Dendritic cell treated with granulocyte-macrophage colony-stimulating factor and Interleukin-4, amounts not matched to agents 40 ng/mL and 50 ng/mL, for 4 days (primary cell): Measurements from ENCODE around the gene CRCP.
"Not testable (repeated sequence)": the region's sequence is repeated elsewhere in the genome, so short reads cannot be mapped to it uniquely, and the experiment has no call there.

Source experiments
- H3K27ac Mint-ChIP-seq: one replicate; pipeline ENCODE4 v1.8.0; 2022; ENCODE audit warnings: mild to moderate bottlenecking, mixed read lengths
- H3K27me3 Mint-ChIP-seq: one replicate; pipeline ENCODE4 v1.8.0; 2022; ENCODE audit warnings: mild to moderate bottlenecking, mixed read lengths
- H3K36me3 Mint-ChIP-seq: one replicate; pipeline ENCODE4 v1.8.0; 2022; ENCODE audit warnings: low read depth, mixed read lengths
- H3K4me1 Mint-ChIP-seq: one replicate; pipeline ENCODE4 v1.8.0; 2022; ENCODE audit warnings: low read depth, mixed read lengths
- H3K4me3 Mint-ChIP-seq: one replicate; pipeline ENCODE4 v1.8.0; 2022; ENCODE audit warnings: mild to moderate bottlenecking, moderate library complexity, mixed read lengths
- H3K9me3 Mint-ChIP-seq: one replicate; pipeline ENCODE4 v1.8.0; 2022; ENCODE audit warnings: mixed read lengths
- intact Hi-C: fragments of 100-400 bp; cut with micrococcal nuclease; formaldehyde crosslinking; loops from one replicate; pipeline ENCODE4 v1.15.0; 2022

Gene CRCP

DNA sequence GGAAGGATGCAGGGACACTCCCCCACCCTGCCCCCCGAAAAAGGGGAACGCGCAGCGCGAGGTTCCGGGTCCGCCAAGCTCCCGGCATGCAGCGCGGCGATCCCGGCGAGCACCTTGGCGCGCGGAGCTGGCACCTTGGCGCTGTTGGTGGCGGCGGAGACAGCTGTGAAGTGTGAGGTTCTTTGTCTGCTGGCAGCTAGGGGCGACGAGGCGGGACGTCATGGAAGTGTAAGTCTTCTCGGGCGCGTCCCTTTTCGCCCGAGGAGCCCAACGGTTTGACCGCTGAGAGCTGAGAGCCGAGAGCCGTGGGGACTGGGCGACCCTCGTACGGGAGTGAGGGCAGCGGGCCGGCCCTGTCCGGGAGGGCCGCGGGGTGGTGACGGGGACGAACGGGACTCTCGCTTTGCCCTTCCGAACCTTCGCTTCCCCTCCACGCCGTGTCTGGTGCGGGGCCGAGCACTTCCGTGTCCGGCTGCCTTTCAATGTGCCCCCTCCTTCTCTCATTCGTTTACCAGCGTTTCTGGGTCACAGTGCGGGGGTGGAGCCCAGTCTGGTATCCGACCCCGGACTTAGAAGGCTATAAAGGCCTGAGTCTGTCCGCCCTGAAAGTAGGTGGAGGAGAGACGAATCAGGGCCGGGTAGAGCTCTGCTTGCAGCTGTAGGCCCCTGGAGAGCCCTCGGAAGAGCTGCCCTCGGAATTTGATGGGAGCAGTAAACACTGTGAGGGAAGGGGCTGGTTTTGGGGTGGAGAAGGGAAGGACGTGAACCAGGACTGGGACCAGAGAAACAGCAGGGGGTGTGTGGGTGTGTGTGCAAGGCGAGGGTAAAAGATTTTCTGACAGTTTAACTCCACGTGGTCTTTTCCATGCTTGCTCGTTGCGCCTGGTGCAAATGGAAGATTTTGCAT is at the start of gene CRCP:
Gene CRCP, plus strand, starts transcription at position 105 of the 907 bp plus-strand sequence. Its CDS starts 116 bp downstream, at position 221.
- H3K27me3 Mint-ChIP-seq: no peaks in the 10 kb centered on the region
- intact Hi-C loops: loop anchor here (2.0 to 10.0 kb wide), 3 partner anchors 38 to 378 kb away; partner anchors contain the start of genes ASL and GUSB
- H3K4me3 Mint-ChIP-seq: peak within 1 kb of the TSS; percentile 87
- peaks cover 38% of the 10 kb centered on the region for H3K36me3 Mint-ChIP-seq
- peaks cover 33% of the 10 kb centered on the region for H3K4me1 Mint-ChIP-seq
- H3K27ac Mint-ChIP-seq: peak within 1 kb of the TSS; percentile 97
- no peaks in the 10 kb centered on the region for H3K9me3 Mint-ChIP-seq

GRCh38 chr7:66069732-66070131 is 44.9 kb upstream of the CRCP start:
- peaks cover 7% of the 10 kb centered on the region for H3K27me3 Mint-ChIP-seq
- intact Hi-C loops: loop anchor here (10.0 kb wide), 1 partner anchor 85 kb away; the partner anchor contains the start of gene GUSB
- no peaks in the 10 kb centered on the region for H3K36me3 Mint-ChIP-seq
- H3K4me3 Mint-ChIP-seq: no peak overlapping the region
- no peaks in the 10 kb centered on the region for H3K9me3 Mint-ChIP-seq
- H3K27ac Mint-ChIP-seq: no peak overlapping the region
- H3K4me1 Mint-ChIP-seq: peaks cover 5% of the 10 kb centered on the region

DNA sequence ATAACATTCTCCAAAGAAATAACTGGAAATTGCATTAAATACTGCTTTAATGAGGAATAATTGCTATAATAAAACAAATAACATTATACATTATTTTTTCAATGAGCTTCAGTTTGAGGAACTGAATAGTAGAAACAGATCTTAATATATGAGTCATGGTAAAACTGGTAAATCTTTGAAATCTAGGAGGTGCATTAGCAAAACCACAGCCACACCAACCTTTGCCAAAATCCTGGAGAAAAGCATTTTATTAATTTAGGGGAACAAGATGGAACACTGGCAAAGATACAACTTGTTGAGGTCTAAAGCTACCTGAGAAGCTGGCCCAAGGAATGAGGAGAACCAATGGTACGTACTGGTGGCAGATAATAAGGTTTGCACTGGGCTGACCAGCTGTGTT is 44.4 kb upstream of the CRCP start:
- H3K4me3 Mint-ChIP-seq: no peak overlapping the region
- H3K9me3 Mint-ChIP-seq: no peaks in the 10 kb centered on the region
- H3K36me3 Mint-ChIP-seq: no peaks in the 10 kb centered on the region

GRCh38 chr7:66072208-66072607 is 42.4 kb upstream of the CRCP start:
- H3K27ac Mint-ChIP-seq, H3K27me3 Mint-ChIP-seq, H3K9me3 Mint-ChIP-seq, H3K4me3 Mint-ChIP-seq: not testable (repeated sequence)
- H3K4me1 Mint-ChIP-seq: peaks cover 16% of the 10 kb centered on the region
- intact Hi-C loops: loop anchor here (10.0 kb wide), 1 partner anchor 87 kb away; the partner anchor contains the start of gene GUSB
- H3K36me3 Mint-ChIP-seq: peaks cover 10% of the 10 kb centered on the region

More for the DNA sequence above, 44.4 kb upstream of the CRCP start:
- H3K27ac Mint-ChIP-seq: no peak overlapping the region
- peaks cover 7% of the 10 kb centered on the region for H3K27me3 Mint-ChIP-seq
- intact Hi-C loops: loop anchor here (10.0 kb wide), 1 partner anchor 85 kb away; the partner anchor contains the start of gene GUSB
- peaks cover 5% of the 10 kb centered on the region for H3K4me1 Mint-ChIP-seq

- peaks cover 28% of the 10 kb centered on the region for H3K36me3 Mint-ChIP-seq
- peak within 1 kb of the TSS; percentile 62 for H3K27ac Mint-ChIP-seq
- intact Hi-C loops: loop anchor here (5.0 to 10.0 kb wide), 2 partner anchors 41 to 91 kb away; partner anchors contain the start of gene GUSB
- peaks cover 2% of the 10 kb centered on the region for H3K27me3 Mint-ChIP-seq
- peaks cover 16% of the 10 kb centered on the region for H3K4me1 Mint-ChIP-seq
- H3K4me3 Mint-ChIP-seq: peak within 1 kb of the TSS; percentile 78
- no peaks in the 10 kb centered on the region for H3K9me3 Mint-ChIP-seq
Measured at GRCh38 chr7:66075590-66076461, 38.8 kb upstream of the CRCP start, which contains the start of gene ASL. ASL (plus strand) TSS chr7:66075819; CDS start chr7:66076082, 263 bp downstream.

DNA sequence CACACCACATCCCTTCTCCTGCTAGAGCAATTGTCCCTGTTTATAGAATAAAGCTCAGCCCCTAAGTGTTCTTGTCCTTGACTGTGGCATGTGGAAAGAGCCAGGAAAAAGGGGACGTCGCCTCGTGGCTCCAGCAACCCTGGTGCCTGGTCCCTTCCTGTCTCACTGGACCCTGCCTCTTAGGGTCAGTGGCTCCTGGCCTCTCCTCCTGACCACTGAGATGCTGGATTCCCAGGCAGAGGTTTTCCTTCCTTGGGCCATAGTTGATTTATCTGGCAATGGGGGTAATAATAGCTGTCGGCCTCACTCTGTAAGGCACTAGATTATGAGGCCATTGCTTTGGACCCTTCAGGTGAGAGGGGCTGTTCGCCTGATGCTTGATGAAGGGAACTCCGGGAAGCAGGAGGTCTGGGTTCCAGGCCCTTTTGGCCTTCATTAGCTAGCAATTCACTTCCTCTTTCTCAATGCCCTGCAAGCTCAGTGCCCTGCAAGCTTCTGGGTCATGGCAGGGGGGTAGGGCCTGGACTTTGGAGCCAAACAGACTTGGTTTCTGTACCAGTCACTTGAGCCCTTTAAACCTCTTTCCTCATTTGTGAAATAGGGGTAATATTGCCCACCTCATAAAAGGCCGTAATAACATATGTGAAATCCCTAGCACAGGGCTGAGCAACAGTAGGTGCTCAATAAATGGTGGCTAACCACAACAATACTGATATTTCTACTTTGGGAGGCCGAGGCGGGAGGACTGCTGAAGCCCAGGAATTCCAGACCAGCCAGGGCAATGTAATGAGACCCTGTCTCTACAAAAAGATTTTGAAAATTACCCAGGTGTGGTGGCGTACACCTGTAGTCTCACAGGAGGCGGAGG is 38.0 kb upstream of the CRCP start:
- peaks cover 2% of the 10 kb centered on the region for H3K27me3 Mint-ChIP-seq
- H3K4me1 Mint-ChIP-seq: peaks cover 16% of the 10 kb centered on the region
- peak overlapping the region; percentile 62 for H3K27ac Mint-ChIP-seq
- no peaks in the 10 kb centered on the region for H3K9me3 Mint-ChIP-seq
- peaks cover 33% of the 10 kb centered on the region for H3K36me3 Mint-ChIP-seq
- peak overlapping the region; percentile 78 for H3K4me3 Mint-ChIP-seq
- intact Hi-C loops: loop anchor here (5.0 to 10.0 kb wide), 2 partner anchors 41 to 92 kb away; partner anchors contain the start of gene GUSB

GRCh38 chr7:66078067-66078466 is 36.6 kb upstream of the CRCP start:
- Mint-ChIP-seq H3K27ac (no peak overlapping the region), H3K36me3 (peaks cover 47% of the 10 kb centered on the region), H3K9me3 (no peaks in the 10 kb centered on the region), H3K27me3 (peaks cover 2% of the 10 kb centered on the region), H3K4me1 (peaks cover 16% of the 10 kb centered on the region), H3K4me3 (no peak overlapping the region)
- intact Hi-C loops: loop anchor here (5.0 to 10.0 kb wide), 2 partner anchors 39 to 93 kb away; partner anchors contain the start of gene GUSB

- H3K27ac Mint-ChIP-seq: no peak overlapping the region
- peaks cover 5% of the 10 kb centered on the region for H3K4me1 Mint-ChIP-seq
- no peaks in the 10 kb centered on the region for H3K27me3 Mint-ChIP-seq
- intact Hi-C loops: no loop called here
- H3K4me3 Mint-ChIP-seq: no peak overlapping the region
- H3K9me3 Mint-ChIP-seq: no peaks in the 10 kb centered on the region
- H3K36me3 Mint-ChIP-seq: peaks cover 75% of the 10 kb centered on the region
Measured at GRCh38 chr7:66082083-66082482, 32.6 kb upstream of the CRCP start.

GRCh38 chr7:66082886-66083415 is 31.7 kb upstream of the CRCP start:
- intact Hi-C loops: no loop called here
- no peaks in the 10 kb centered on the region for H3K4me1 Mint-ChIP-seq
- no peak overlapping the region for H3K27ac Mint-ChIP-seq
- no peaks in the 10 kb centered on the region for H3K9me3 Mint-ChIP-seq
- no peaks in the 10 kb centered on the region for H3K27me3 Mint-ChIP-seq
- H3K4me3 Mint-ChIP-seq: no peak overlapping the region
- H3K36me3 Mint-ChIP-seq: peaks cover 83% of the 10 kb centered on the region

DNA sequence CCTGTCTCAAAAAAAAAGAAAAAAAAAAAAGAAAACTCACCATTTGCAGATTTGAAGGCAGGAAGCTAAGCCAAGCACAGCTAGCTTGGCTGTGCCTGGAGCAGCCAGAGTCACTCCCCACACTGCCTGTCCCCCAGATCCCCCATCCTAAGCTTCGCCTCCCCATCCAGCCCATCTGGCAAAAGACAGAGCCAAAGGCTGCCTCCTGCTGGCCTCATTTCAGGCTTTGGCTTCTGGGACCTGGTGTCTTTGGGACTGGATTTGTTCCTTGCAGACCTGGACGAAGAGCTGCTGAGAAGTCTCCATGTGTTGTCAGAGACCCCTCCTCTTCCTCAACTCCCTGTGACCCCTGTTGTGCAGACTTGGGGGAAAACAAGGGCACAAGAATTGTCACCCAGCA is 31.0 kb upstream of the CRCP start:
- H3K9me3 Mint-ChIP-seq: no peaks in the 10 kb centered on the region
- H3K4me3 Mint-ChIP-seq: no peak overlapping the region
- H3K27me3 Mint-ChIP-seq: no peaks in the 10 kb centered on the region
- peaks cover 83% of the 10 kb centered on the region for H3K36me3 Mint-ChIP-seq
- no peaks in the 10 kb centered on the region for H3K4me1 Mint-ChIP-seq
- intact Hi-C loops: no loop called here
- H3K27ac Mint-ChIP-seq: no peak overlapping the region

DNA sequence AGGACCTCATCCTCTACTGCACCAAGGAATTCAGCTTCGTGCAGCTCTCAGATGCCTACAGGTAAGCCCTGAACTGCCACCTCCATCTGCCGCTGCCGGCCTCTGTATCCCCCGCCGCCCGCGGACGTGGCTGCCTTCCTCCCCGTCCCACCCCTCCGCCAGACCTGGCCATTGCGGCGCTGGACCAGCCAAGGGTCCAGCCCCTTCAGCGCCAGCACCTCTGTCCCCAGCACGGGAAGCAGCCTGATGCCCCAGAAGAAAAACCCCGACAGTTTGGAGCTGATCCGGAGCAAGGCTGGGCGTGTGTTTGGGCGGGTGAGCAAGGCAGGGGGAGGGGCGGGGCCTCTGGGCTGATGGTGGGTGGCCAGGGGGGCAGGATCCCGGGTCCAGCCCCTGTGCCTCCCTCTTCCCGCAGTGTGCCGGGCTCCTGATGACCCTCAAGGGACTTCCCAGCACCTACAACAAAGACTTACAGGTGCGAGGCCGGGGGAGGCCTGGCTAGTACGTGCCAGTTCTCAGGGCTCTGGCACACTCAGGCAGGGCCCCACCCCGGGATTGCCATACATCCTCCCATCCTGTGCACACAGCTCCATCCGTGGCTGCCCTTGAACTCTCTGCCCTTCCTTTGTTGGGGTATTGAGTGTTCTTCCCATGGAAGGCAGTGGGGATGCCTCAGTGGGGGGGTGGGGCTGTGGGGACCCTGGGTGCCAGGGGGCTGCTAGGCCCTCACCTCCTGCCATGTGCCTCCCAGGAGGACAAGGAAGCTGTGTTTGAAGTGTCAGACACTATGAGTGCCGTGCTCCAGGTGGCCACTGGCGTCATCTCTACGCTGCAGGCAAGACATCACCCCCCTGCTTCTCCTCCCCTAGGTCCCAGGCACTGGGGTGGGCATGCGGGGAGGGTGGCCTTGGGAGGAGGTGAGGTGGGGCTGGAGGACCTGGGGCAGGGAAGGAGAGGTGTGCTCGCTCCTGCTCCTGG is 25.5 kb upstream of the CRCP start:
- intact Hi-C loops: no loop called here
- Mint-ChIP-seq H3K27ac (no peak overlapping the region), H3K27me3 (no peaks in the 10 kb centered on the region), H3K4me1 (no peaks in the 10 kb centered on the region), H3K4me3 (no peak overlapping the region), H3K9me3 (no peaks in the 10 kb centered on the region), H3K36me3 (peaks cover 83% of the 10 kb centered on the region)

DNA sequence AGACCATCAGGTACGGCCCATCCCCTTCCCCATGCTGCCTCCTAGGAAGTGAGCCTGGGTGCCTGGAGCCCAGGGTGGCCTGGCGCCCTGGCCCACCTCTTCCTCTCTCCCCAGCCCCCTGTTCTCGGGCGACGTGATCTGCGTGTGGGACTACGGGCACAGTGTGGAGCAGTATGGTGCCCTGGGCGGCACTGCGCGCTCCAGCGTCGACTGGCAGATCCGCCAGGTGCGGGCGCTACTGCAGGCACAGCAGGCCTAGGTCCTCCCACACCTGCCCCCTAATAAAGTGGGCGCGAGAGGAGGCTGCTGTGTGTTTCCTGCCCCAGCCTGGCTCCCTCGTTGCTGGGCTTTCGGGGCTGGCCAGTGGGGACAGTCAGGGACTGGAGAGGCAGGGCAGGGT is 22.0 kb upstream of the CRCP start:
- intact Hi-C loops: no loop called here
- Mint-ChIP-seq H3K27ac (no peak overlapping the region), H3K4me1 (no peaks in the 10 kb centered on the region), H3K9me3 (no peaks in the 10 kb centered on the region), H3K4me3 (no peak overlapping the region), H3K27me3 (no peaks in the 10 kb centered on the region), H3K36me3 (peaks cover 61% of the 10 kb centered on the region)
